Measurements from ENCODE around the gene GRAMD1B. TPM values are rescaled to one million over a fixed set of nuclear protein-coding genes. Genes with fewer than 3 reads are reported as not detected.

Gene GRAMD1B
- total RNA-seq, 3 donors from 2014 or later (not counting 1 experiment from before 2014, with no cell fraction given), result 5.9 to 10.3 (median 8.8) TPM

GRCh38 chr11:123608945-123609344 is 178.9 kb downstream of the GRAMD1B start:
- no peak overlapping the region for H3K4me3 Mint-ChIP-seq
- H3K4me1 Mint-ChIP-seq, result no peaks in the 10 kb centered on the region
- no peak overlapping the region for H3K4me3 ChIP-seq (ENCODE audit: low read length)
- no peak overlapping the region for H3K27ac Mint-ChIP-seq
- no peak overlapping the region for H3K27ac ChIP-seq (ENCODE audit: low read length)
- TF ChIP-seq CTCF (IDR thresholded peaks at IDR 0.05), result no peak
- no peaks in the 10 kb centered on the region for H3K36me3 Mint-ChIP-seq
- no peak for ATAC-seq
- no peaks in the 10 kb centered on the region for H3K9me3 ChIP-seq (ENCODE audit: control insufficient read depth, insufficient read depth, low read length)
- H3K4me1 ChIP-seq (ENCODE audit: control insufficient read depth, insufficient read depth, low read length), result no peaks in the 10 kb centered on the region
- peaks cover 28% of the 10 kb centered on the region for H3K36me3 ChIP-seq (ENCODE audit: control insufficient read depth, insufficient read depth, low read length)
- no peak for DNase-seq
- WGBS (ENCODE audit: insufficient coverage), result 93% methylated on average over 8 of the region's 8 CpGs
- H3K27me3 Mint-ChIP-seq (ENCODE audit: low read depth in 2 of 2), result no peaks in the 10 kb centered on the region
- intact Hi-C loops (cut with micrococcal nuclease), result no loop called here
- H3K27me3 ChIP-seq (ENCODE audit: control insufficient read depth, insufficient read depth, low read length), result no peaks in the 10 kb centered on the region
- H3K9me3 Mint-ChIP-seq, result no peaks in the 10 kb centered on the region

GRCh38 chr11:123611698-123612097 is 181.6 kb downstream of the GRAMD1B start:
- Histone ChIP-seq H3K27me3 (ENCODE audit: control insufficient read depth, insufficient read depth, low read length) (no peaks in the 10 kb centered on the region), H3K36me3 (ENCODE audit: control insufficient read depth, insufficient read depth, low read length) (peaks cover 27% of the 10 kb centered on the region), H3K9me3 (ENCODE audit: control insufficient read depth, insufficient read depth, low read length) (no peaks in the 10 kb centered on the region), H3K27ac (ENCODE audit: low read length) (no peak overlapping the region), H3K4me3 (ENCODE audit: low read length) (no peak overlapping the region), H3K4me1 (ENCODE audit: control insufficient read depth, insufficient read depth, low read length) (no peaks in the 10 kb centered on the region)
- Mint-ChIP-seq H3K27ac (no peak overlapping the region), H3K36me3 (no peaks in the 10 kb centered on the region), H3K27me3 (ENCODE audit: low read depth in 2 of 2) (no peaks in the 10 kb centered on the region), H3K9me3 (no peaks in the 10 kb centered on the region), H3K4me1 (no peaks in the 10 kb centered on the region), H3K4me3 (no peak overlapping the region)
- DNase-seq (no peak), ATAC-seq (no peak)
- 93% methylated on average over 4 of the region's 4 CpGs for WGBS (ENCODE audit: insufficient coverage)
- intact Hi-C loops (cut with micrococcal nuclease), result no loop called here
- no peak for TF ChIP-seq CTCF (IDR thresholded peaks at IDR 0.05)

- Mint-ChIP-seq H3K27me3 (ENCODE audit: low read depth in 2 of 2) (no peaks in the 10 kb centered on the region), H3K4me3 (no peak overlapping the region), H3K9me3 (no peaks in the 10 kb centered on the region), H3K4me1 (no peaks in the 10 kb centered on the region), H3K36me3 (no peaks in the 10 kb centered on the region), H3K27ac (no peak overlapping the region)
- Histone ChIP-seq H3K9me3 (ENCODE audit: control insufficient read depth, insufficient read depth, low read length) (no peaks in the 10 kb centered on the region), H3K4me3 (ENCODE audit: low read length) (no peak overlapping the region), H3K36me3 (ENCODE audit: control insufficient read depth, insufficient read depth, low read length) (peaks cover 13% of the 10 kb centered on the region), H3K4me1 (ENCODE audit: control insufficient read depth, insufficient read depth, low read length) (no peaks in the 10 kb centered on the region), H3K27me3 (ENCODE audit: control insufficient read depth, insufficient read depth, low read length) (no peaks in the 10 kb centered on the region), H3K27ac (ENCODE audit: low read length) (no peak overlapping the region)
- TF ChIP-seq CTCF (IDR thresholded peaks at IDR 0.05), result no peak
- no peak for DNase-seq
- ATAC-seq, result peak in 1 of 3 donors; percentile 21
- intact Hi-C loops (cut with micrococcal nuclease), result no loop called here
- 98% methylated on average over 10 of the region's 11 CpGs for WGBS (ENCODE audit: insufficient coverage)
Observed at GRCh38 chr11:123616505-123617198, 186.6 kb downstream of the GRAMD1B start.

- H3K36me3 Mint-ChIP-seq, result no peaks in the 10 kb centered on the region
- 100% methylated on average over 5 of the region's 9 CpGs for WGBS (ENCODE audit: insufficient coverage)
Observed at GRCh38 chr11:123622576-123622975, 192.5 kb downstream of the GRAMD1B start.

More at GRCh38 chr11:123622576-123622975, 192.5 kb downstream of the GRAMD1B start:
- Mint-ChIP-seq H3K4me3 (no peak overlapping the region), H3K27ac (no peak overlapping the region), H3K4me1 (no peaks in the 10 kb centered on the region), H3K9me3 (no peaks in the 10 kb centered on the region), H3K27me3 (ENCODE audit: low read depth in 2 of 2) (no peaks in the 10 kb centered on the region)
- TF ChIP-seq CTCF (IDR thresholded peaks at IDR 0.05), result no peak
- Histone ChIP-seq H3K27ac (ENCODE audit: low read length) (no peak overlapping the region), H3K27me3 (ENCODE audit: control insufficient read depth, insufficient read depth, low read length) (no peaks in the 10 kb centered on the region), H3K4me3 (ENCODE audit: low read length) (no peak overlapping the region), H3K36me3 (ENCODE audit: control insufficient read depth, insufficient read depth, low read length) (peaks cover 8% of the 10 kb centered on the region), H3K4me1 (ENCODE audit: control insufficient read depth, insufficient read depth, low read length) (no peaks in the 10 kb centered on the region), H3K9me3 (ENCODE audit: control insufficient read depth, insufficient read depth, low read length) (no peaks in the 10 kb centered on the region)
- intact Hi-C loops (cut with micrococcal nuclease), result no loop called here
- no peak for DNase-seq
- no peak for ATAC-seq
